GM19193 (cell line): ENCODE results near the gene P2RX6.
A peak's percentile ranks its signal among the peaks of the same experiment; 100 is the strongest.

Experiments used
- POLR2A ChIP-seq: IDR thresholded peaks from 4 replicates; pipeline ENCODE4 v1.6.1; 2011; ENCODE audit not compliant: insufficient read depth, insufficient read length; ENCODE audit errors: extremely low read depth

P2RX6 gene

GRCh38 chr22:20998411-20999336 is 16.3 kb upstream of the P2RX6 start:
- peak; percentile 8 for TF ChIP-seq POLR2A

- no peak for TF ChIP-seq POLR2A
These were observed 15.4 kb upstream of the P2RX6 start for GRCh38 chr22:20999350-21000206.

DNA sequence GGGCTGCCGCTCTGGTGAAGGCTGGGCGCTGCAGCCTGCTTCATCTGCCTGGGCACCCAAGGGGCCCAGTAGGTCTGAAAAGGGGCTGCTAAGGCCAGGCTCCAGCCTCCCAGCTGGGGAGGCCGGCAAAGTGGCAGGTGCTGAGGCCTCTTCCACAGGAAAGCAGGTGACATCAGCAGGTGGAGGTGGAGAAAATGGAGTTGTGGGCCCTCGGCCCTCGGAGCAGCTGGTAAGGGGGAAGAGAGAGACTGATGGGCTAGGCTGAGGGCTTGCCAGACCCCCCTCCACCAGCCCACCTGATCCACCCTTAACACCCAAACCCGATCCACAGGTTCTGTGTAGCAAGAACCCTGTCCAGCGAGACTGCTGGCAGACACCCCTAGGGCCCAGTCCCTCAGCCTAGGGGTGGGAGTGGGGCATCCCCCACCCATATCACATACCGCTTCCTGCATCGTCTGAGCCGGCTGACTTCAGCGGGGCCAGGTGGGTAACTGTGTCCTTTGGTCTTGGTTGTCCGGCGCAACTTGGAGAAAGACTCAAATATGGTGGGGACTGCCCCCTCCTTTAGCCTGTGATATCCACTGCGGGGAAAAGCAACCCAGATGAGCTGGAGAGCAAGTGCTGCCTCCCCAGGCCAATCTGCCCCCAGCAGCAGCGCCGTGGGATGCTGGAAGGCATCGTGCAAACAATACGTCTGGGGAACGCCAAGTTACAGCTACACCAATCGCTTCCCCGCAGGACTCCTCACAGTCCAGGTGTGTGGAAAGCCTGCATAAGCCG is 14.6 kb upstream of the P2RX6 start:
- peak; percentile 35 for TF ChIP-seq POLR2A

DNA sequence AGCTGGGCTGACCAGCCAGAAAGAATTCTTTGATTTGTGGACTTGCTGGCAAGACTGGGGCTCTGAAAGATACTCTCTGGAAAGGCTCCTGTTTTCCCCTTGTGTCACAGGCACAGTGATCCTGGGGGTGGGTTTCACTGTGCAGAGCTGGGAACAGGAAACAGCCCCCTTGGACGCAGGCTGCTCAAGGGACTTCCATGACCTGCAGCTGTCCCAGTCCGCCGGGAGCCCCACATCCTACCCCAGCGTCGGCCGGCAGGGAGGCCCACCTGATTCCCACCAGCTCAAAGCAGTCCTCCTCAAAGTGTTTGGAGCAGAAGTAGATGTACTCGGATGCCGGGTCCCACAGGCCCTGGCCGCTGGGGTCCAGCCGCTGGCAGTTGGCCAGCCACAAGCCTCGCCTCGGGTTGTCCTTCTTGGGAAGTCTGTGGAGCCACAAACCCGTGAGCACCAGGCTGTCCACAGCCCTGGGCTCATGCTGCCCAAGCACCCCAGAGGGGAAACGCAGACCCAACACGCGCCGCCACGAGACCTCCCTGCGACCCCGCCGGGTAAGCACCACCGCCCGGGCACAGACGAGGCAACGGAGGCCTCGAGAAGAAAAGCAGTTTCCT is 13.9 kb upstream of the P2RX6 start:
- no peak for TF ChIP-seq POLR2A

DNA sequence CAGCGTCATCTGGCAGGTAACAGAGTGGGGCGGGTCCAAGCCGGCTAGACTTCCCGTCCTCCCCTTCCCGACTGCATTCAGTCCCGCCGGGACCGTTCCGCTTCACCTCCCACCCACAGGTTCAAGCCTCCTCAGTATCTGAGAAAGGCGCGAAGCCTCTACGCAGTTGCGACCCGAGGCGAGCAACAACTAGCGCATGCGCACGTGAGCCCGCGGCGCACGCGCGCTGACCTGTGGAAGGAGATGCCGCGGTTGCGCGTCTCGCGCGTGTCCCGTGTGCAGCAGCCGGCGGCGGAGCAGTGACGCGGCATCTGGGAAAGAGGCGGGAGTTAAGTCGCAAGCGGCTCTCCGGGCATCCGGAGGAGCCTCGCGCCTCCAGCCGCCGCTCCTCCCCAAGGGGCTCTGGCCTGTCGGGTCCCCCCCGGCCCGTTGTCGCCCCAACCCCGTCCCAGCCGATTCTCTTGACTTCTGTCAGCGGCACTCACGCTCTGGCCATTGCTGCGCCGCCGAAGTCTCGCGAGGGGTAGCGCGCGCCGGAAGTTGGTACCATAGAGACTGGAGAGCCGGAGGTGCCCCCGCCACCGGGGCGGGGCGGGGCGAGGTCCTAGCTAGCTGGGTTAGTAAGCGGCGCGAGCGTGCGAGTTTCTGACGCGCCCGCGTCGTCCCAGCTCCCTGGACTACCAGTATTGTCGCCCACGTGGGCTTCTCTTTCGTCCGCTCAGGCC is 13.2 kb upstream of the P2RX6 start, which contains the start of gene THAP7:
TSS of gene THAP7 (minus strand) at position 518 of the 725 bp plus-strand sequence. CDS start at position 311, 207 bp downstream.
- peak; percentile 98 for TF ChIP-seq POLR2A

- no peak for TF ChIP-seq POLR2A
These were observed 11.2 kb upstream of the P2RX6 start for GRCh38 chr22:21003782-21004181.

DNA sequence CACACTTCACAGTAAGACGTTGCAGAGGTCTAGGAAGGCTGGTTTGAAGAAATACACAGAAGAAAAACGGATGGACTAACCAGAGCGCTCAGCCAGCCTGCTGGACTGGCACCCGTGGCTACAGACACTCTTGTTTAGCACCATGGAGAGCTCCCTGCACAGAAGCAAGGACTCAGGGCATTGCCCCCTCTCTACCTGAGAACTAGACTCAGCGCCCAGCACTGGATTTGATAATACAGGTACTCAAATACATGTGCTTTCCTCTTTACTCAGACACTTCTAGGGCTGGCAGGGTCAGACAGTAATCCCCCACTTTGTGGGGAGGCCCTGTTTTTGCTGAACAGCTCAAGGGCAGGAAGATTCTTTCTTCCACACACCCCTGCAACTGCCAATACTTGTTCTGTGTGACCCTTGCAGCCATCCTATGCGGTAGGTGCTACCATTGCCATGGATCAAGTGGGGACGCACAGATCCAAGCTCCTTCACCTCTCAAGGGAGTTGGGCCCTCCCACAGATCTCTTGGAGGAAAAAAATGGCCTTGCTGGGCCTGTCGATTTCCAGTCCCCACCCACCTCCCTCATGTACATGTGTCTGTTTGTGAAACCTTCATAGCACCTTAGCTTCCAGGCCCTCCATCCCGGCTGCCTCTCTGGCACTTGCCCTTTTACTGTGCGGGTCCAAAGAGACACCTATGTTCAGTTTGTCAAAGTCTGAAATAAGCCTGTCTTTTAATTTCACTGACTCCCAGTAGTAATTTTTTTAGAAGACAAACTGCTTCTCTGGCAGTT is 5.1 kb upstream of the P2RX6 start:
- no peak for TF ChIP-seq POLR2A

- no peak for TF ChIP-seq POLR2A
These were observed 4.4 kb upstream of the P2RX6 start for GRCh38 chr22:21010426-21011113.

GRCh38 chr22:21012446-21013407 is 2.2 kb upstream of the P2RX6 start:
- TF ChIP-seq POLR2A, result no peak

DNA sequence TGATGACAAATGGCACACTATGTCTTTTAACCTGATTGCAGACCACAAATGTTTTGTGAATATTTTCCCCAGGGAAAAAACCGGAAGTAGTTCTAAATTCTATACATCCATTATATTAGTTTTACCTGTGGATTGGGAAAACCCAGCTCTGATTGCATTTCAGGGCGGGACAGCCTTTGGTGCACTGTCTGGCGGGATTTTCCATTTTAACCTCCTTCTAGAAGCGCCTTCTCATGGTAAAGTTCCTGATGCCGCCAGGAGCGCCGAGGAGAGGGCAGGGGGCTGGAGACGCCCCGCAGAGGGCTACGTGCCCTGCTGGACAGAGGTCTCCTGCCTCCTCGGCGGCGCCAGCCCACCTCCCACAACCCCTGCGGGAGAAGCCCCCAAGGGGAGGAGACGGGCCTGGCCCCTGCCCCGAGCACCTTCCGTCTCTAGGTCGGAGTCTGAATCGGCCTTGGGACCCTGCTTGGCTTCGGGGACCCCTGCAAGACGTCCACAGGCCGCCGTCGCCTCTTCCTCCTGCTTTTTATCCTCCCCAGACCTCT is 1.2 kb upstream of the P2RX6 start:
- TF ChIP-seq POLR2A, result no peak

- no peak for TF ChIP-seq POLR2A
These were observed 701 bp upstream of the P2RX6 start for GRCh38 chr22:21014202-21014725.
